ENCODE data around the gene DCUN1D2.

Gene DCUN1D2

DNA sequence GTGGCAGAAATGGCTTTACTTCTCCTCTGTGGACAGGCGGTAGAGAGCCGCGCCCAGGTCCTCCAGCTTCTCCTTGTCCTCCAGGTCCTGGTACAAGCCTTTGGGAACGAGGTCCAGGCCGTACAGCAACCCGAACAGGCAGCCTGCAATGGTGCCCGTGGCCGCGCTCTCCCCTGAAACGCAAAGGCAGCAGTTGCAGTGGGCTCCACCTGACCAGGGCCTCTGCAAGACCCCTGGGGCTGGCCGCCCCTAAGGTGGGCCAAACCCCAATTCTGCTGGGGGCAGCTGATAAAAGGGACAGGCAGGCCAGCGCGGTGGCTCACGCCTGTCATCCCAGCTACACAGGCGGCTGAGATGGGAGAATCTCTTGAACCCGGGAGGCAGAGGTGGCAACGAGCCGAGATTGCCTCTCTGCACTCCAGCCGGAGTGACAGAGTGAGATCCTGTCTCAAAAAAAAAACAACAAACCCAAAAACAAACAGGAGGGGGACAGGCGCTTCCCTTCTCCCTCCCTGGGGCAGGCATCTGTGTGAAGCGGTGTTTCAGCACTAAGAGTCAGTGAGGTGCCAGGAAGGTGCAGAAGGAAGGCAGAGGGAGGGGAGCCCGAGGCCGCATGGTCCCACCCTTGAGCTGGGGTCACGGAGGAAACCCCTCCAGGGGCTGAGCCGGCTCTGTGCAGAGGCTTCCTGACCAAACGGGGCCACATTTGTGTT is 67.5 kb downstream of the DCUN1D2 start:
- Mint-ChIP-seq H3K4me3 (no peak overlapping the region), H3K9me3 (no peaks in the 10 kb centered on the region), H3K27ac (peak overlapping the region in 2 of 3 experiments; percentile 96 to 97), H3K27me3 (ENCODE audit: low read depth) (peaks cover 9% of the 10 kb centered on the region), H3K36me3 (ENCODE audit: low read depth) (peaks cover 6% of the 10 kb centered on the region), H3K4me1 (peaks cover 12% of the 10 kb centered on the region)
- TF ChIP-seq, protein P1, sequence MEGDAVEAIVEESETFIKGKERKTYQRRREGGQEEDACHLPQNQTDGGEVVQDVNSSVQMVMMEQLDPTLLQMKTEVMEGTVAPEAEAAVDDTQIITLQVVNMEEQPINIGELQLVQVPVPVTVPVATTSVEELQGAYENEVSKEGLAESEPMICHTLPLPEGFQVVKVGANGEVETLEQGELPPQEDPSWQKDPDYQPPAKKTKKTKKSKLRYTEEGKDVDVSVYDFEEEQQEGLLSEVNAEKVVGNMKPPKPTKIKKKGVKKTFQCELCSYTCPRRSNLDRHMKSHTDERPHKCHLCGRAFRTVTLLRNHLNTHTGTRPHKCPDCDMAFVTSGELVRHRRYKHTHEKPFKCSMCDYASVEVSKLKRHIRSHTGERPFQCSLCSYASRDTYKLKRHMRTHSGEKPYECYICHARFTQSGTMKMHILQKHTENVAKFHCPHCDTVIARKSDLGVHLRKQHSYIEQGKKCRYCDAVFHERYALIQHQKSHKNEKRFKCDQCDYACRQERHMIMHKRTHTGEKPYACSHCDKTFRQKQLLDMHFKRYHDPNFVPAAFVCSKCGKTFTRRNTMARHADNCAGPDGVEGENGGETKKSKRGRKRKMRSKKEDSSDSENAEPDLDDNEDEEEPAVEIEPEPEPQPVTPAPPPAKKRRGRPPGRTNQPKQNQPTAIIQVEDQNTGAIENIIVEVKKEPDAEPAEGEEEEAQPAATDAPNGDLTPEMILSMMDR (IDR thresholded peaks at IDR 0.05; ENCODE audit: unreplicated experiment in 3 of 3) = no peak

DNA sequence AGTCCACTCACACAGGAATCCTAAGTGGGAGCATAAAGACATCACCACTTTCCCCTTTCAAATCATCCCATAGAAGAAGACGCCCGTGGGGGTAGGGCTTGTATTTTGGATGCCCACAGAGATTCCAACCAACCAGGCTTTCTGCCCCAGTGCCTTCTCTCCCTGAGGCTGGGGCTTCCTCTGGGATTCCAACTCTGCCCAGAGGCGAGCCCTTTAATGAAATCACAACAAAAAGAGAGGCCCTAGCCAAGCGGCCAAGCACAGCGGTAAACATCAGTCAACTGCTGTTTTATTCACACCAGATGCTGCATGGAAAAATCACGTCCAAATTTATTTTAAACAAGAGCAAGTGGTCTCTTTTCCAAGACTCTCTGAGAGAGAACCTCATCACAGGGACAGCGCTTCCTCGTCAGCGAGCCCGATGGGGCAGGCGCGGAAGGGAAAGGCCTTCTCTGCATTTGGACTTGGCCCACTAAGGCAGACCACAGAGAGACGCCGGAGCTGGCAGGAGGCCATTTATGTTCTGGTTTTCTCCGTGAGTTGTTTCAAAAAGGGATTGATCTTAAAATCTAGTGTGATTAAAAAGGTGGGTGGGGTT is 68.7 kb downstream of the DCUN1D2 start:
- Mint-ChIP-seq H3K4me1 (peaks cover 12% of the 10 kb centered on the region), H3K27me3 (ENCODE audit: low read depth) (peaks cover 11% of the 10 kb centered on the region), H3K9me3 (no peaks in the 10 kb centered on the region), H3K27ac (peak overlapping the region; percentile 96 to 98 (median 97)), H3K4me3 (peak overlapping the region; percentile 67 to 68 (median 68)), H3K36me3 (ENCODE audit: low read depth) (peaks cover 6% of the 10 kb centered on the region)
- TF ChIP-seq, protein P1 (IDR thresholded peaks at IDR 0.05; ENCODE audit: unreplicated experiment in 3 of 3) = no peak

DNA sequence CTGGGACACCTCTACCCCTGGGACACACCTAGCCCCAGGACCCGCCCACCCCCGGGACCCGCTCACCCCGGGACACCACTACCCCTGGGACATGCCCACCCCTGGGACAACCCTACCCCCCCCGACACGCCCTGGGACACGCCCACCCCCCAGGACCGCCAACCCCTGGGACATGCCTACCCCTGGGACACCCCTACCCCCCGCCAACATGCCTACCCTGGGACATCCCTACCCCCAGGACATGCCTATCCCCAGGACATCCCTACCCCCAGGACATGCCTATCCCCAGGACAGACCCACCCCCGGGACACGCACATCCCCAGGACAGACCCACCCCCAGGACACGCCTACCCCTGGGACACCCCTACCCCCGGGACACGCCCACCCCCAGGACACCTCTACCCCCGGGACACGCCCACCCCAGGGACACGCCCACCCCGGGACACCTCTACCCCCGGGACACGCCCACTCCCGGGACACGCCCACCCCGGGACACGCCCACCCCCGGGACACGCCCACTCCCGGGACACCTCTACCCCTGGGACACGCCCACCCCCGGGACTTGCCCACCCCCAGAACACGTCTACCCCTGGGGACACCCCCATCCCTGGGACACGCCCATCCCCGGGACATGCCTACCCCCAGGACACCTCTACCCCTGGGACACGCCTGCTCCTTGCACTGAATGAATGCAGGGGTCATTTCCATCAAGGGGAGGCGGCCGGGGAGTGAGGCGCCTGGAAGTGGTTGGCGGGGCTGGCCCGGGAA is 69.5 kb downstream of the DCUN1D2 start:
- Mint-ChIP-seq H3K27me3 (ENCODE audit: low read depth) (peaks cover 19% of the 10 kb centered on the region), H3K4me3 (no peak overlapping the region), H3K36me3 (ENCODE audit: low read depth) (peaks cover 6% of the 10 kb centered on the region), H3K27ac (peak overlapping the region in 1 of 3 experiments; percentile 96), H3K4me1 (peaks cover 12% of the 10 kb centered on the region), H3K9me3 (no peaks in the 10 kb centered on the region)
- TF ChIP-seq, protein P1 (IDR thresholded peaks at IDR 0.05; ENCODE audit: unreplicated experiment in 3 of 3) = no peak

DNA sequence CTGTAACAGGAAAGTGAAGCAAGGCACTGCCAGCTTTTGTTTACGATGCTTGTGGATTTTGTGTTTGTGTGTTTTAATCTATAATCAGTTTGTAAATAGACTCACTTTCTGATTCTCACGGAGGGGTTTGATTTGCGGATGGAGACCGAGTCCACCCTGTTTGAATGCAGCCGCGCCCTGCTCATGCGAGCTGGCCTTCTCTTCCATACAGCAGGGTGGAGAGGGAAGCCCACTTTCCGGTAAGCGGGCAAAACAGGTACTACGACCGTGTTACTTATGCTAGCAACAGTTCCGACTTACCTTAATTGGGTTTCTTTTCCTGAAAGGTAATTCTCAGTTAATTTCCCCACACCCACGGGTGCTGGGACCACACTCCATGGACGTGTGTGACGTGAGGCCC is 70.3 kb downstream of the DCUN1D2 start:
- Mint-ChIP-seq H3K27me3 (ENCODE audit: low read depth) (peaks cover 20% of the 10 kb centered on the region), H3K27ac (no peak overlapping the region), H3K4me1 (peaks cover 12% of the 10 kb centered on the region), H3K4me3 (no peak overlapping the region), H3K36me3 (ENCODE audit: low read depth) (peaks cover 6% of the 10 kb centered on the region), H3K9me3 (no peaks in the 10 kb centered on the region)
- TF ChIP-seq, protein P1 (IDR thresholded peaks at IDR 0.05; ENCODE audit: unreplicated experiment in 3 of 3) = no peak

DNA sequence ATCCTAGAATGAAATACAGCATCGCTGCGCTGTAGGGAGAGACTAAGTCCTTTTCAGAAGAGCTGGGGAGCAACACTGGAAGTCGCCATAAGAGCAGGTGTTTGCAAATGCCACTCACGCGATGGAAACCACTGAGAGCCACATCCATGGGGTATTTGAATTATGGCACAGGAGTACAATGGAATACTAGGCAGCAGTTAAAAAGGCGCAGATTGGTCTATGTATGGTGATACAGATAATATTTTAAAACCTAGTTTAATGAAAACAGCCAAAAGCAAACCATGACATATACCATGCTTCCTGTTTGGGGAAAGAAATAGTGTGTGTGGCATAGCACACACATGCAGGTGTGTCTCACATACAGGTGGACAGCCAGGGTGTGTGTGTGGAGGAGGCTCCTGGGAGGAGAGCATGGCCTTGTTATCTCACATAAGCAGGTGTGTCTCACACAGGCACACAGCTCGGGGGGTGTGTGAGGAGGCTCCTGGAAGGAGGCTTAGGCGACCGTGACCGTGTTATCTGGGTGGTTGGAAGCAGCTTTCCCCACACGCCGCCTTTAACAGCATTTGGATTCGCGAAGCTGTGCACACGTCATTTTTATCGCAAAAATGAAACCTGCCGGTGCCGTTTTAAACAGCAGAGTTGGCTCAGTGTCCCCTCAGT is 70.8 kb downstream of the DCUN1D2 start:
- H3K4me3 Mint-ChIP-seq = no peak overlapping the region
- peaks cover 6% of the 10 kb centered on the region for H3K36me3 Mint-ChIP-seq (ENCODE audit: low read depth)
- H3K4me1 Mint-ChIP-seq = peaks cover 12% of the 10 kb centered on the region
- H3K27me3 Mint-ChIP-seq (ENCODE audit: low read depth) = peaks cover 20% of the 10 kb centered on the region
- H3K27ac Mint-ChIP-seq = peak overlapping the region in 2 of 3 experiments; percentile 24 to 35
- no peaks in the 10 kb centered on the region for H3K9me3 Mint-ChIP-seq
- TF ChIP-seq, protein P1 (IDR thresholded peaks at IDR 0.05; ENCODE audit: unreplicated experiment in 3 of 3) = no peak
